ENCODE data around the gene CFAP54. TPM values are rescaled to one million over a fixed set of nuclear protein-coding genes. Genes with fewer than 3 reads are reported as not detected.

CFAP54 gene
- total and polyA plus RNA-seq, 2 donors: 0.41 to 6.8 TPM

GRCh38 chr12:96902076-96902475 is 412.7 kb downstream of the CFAP54 start:
- no peak for DNase-seq (ENCODE audit: extremely low spot score)
- Histone ChIP-seq H3K4me1 (ENCODE audit: insufficient read depth) (no peaks in the 10 kb centered on the region), H3K36me3 (ENCODE audit: insufficient read depth) (no peaks in the 10 kb centered on the region), H3K27ac (ENCODE audit: low read depth) (no peak overlapping the region), H3K4me3 (ENCODE audit: low read depth, low read length) (no peak overlapping the region)
- 83% methylated on average over 4 of the region's 4 CpGs for WGBS

GRCh38 chr12:96906498-96906848 is 417.1 kb downstream of the CFAP54 start:
- H3K4me3 ChIP-seq (ENCODE audit: low read depth, low read length): peak overlapping the region; percentile 92
- peak overlapping the region; percentile 76 for H3K27ac ChIP-seq (ENCODE audit: low read depth)
- 36% methylated on average over 9 of the region's 9 CpGs for WGBS
- no peak for DNase-seq (ENCODE audit: extremely low spot score)
- H3K36me3 ChIP-seq (ENCODE audit: insufficient read depth): no peaks in the 10 kb centered on the region
- H3K4me1 ChIP-seq (ENCODE audit: insufficient read depth): no peaks in the 10 kb centered on the region

GRCh38 chr12:96906849-96907670 is 417.7 kb downstream of the CFAP54 start, which contains the start of gene NEDD1:
Gene NEDD1 (plus strand): TSS chr12:96907257. CDS start chr12:96909760, 2,503 bp downstream.
- H3K4me1 ChIP-seq (ENCODE audit: insufficient read depth): no peaks in the 10 kb centered on the region
- DNase-seq (ENCODE audit: extremely low spot score): peak; percentile 40
- WGBS: under 1% methylated on average over 68 of the region's 68 CpGs
- peak within 1 kb of the TSS; percentile 76 for H3K27ac ChIP-seq (ENCODE audit: low read depth)
- no peaks in the 10 kb centered on the region for H3K36me3 ChIP-seq (ENCODE audit: insufficient read depth)
- peak within 1 kb of the TSS; percentile 92 for H3K4me3 ChIP-seq (ENCODE audit: low read depth, low read length)

GRCh38 chr12:96907671-96908422 is 418.5 kb downstream of the CFAP54 start:
- Histone ChIP-seq H3K27ac (ENCODE audit: low read depth) (peak overlapping the region; percentile 76), H3K4me3 (ENCODE audit: low read depth, low read length) (peak overlapping the region; percentile 92), H3K4me1 (ENCODE audit: insufficient read depth) (no peaks in the 10 kb centered on the region), H3K36me3 (ENCODE audit: insufficient read depth) (no peaks in the 10 kb centered on the region)
- 9% methylated on average over 23 of the region's 23 CpGs for WGBS
- peak; percentile 32 for DNase-seq (ENCODE audit: extremely low spot score)

GRCh38 chr12:96908423-96908675 is 419.0 kb downstream of the CFAP54 start:
- WGBS: 83% methylated on average over 3 of the region's 3 CpGs

GRCh38 chr12:96912261-96912660 is 422.9 kb downstream of the CFAP54 start:
- 73% methylated on average over 2 of the region's 2 CpGs for WGBS
- H3K27ac ChIP-seq (ENCODE audit: low read depth): no peak overlapping the region
- no peak for DNase-seq (ENCODE audit: extremely low spot score)
- H3K4me1 ChIP-seq (ENCODE audit: insufficient read depth): no peaks in the 10 kb centered on the region
- no peaks in the 10 kb centered on the region for H3K36me3 ChIP-seq (ENCODE audit: insufficient read depth)
- no peak overlapping the region for H3K4me3 ChIP-seq (ENCODE audit: low read depth, low read length)

More at GRCh38 chr12:96908423-96908675, 419.0 kb downstream of the CFAP54 start:
- DNase-seq (ENCODE audit: extremely low spot score): no peak
- no peak overlapping the region for H3K27ac ChIP-seq (ENCODE audit: low read depth)
- H3K4me3 ChIP-seq (ENCODE audit: low read depth, low read length): peak overlapping the region; percentile 92
- no peaks in the 10 kb centered on the region for H3K36me3 ChIP-seq (ENCODE audit: insufficient read depth)
- no peaks in the 10 kb centered on the region for H3K4me1 ChIP-seq (ENCODE audit: insufficient read depth)

GRCh38 chr12:96912943-96913342 is 423.6 kb downstream of the CFAP54 start:
- no peak overlapping the region for H3K4me3 ChIP-seq (ENCODE audit: low read depth, low read length)
- WGBS: 98% methylated on average over 2 of the region's 2 CpGs
- H3K36me3 ChIP-seq (ENCODE audit: insufficient read depth): no peaks in the 10 kb centered on the region
- DNase-seq (ENCODE audit: extremely low spot score): no peak
- no peaks in the 10 kb centered on the region for H3K4me1 ChIP-seq (ENCODE audit: insufficient read depth)
- H3K27ac ChIP-seq (ENCODE audit: low read depth): no peak overlapping the region

GRCh38 chr12:96919510-96920210 is 430.3 kb downstream of the CFAP54 start:
- no peaks in the 10 kb centered on the region for H3K4me1 ChIP-seq (ENCODE audit: insufficient read depth)
- no peak for DNase-seq (ENCODE audit: extremely low spot score)
- 93% methylated on average over 2 of the region's 2 CpGs for WGBS
- H3K4me3 ChIP-seq (ENCODE audit: low read depth, low read length): no peak overlapping the region
- no peak overlapping the region for H3K27ac ChIP-seq (ENCODE audit: low read depth)
- H3K36me3 ChIP-seq (ENCODE audit: insufficient read depth): peaks cover 5% of the 10 kb centered on the region

Other genes starting within 250 kb of the CFAP54 start
- 127 TPM for gene CDK17, start 89.1 kb upstream of the CFAP54 start, total RNA-seq
- gene CDK17, start 89.1 kb upstream of the CFAP54 start, polyA plus RNA-seq: 16.7 TPM